Esophagus squamous epithelium (tissue), 5 donors: ENCODE data around the gene CNIH3. TPM values are rescaled to one million over a fixed set of nuclear protein-coding genes. Genes with fewer than 3 reads are reported as not detected.

Experiments
- DNase-seq: peaks from one replicate; lab custom pipeline; 2025; lab: John Stamatoyannopoulos, UW
- H3K27ac ChIP-seq, 4 donors: fragments of 200-600 bp; sonication (generic); one replicate each; pipeline ENCODE4 v1.5.1; 2016 to 2019; ENCODE audit warnings: mild to moderate bottlenecking in 1 of 4
- H3K27me3 ChIP-seq, 4 donors: fragments of 200-600 bp; sonication (generic); 1 replicate in 3 of 4; 2 replicates in 1 of 4; pipeline versions ENCODE4 v1.5.1 to v1.6.0; 2017 to 2021; ENCODE audit warnings: antibody characterized with exemption in 1 of 4
- H3K36me3 ChIP-seq, 3 donors: fragments of 200-600 bp; sonication (generic); one replicate each; pipeline ENCODE4 v1.5.1; 2016 to 2019
- H3K4me1 ChIP-seq, 3 donors: fragments of 200-600 bp; sonication (generic); one replicate each; pipeline ENCODE4 v1.5.1; 2017 to 2019
- H3K4me3 ChIP-seq, 4 donors: fragments of 200-600 bp; sonication (generic); 1 replicate in 3 of 4; 2 replicates in 1 of 4; pipeline ENCODE4 v1.5.1; 2016 to 2019; ENCODE audit warnings: mild to moderate bottlenecking in 2 of 4, moderate library complexity in 1 of 4
- H3K9me3 ChIP-seq, 3 donors: fragments of 200-600 bp; sonication (generic); one replicate each; pipeline ENCODE4 v1.5.1; 2016 to 2019
- POLR2A ChIP-seq, 4 donors: fragments of 450-650 bp; IDR thresholded peaks; one replicate each; pipeline ENCODE4 v1.6.1; 2017; ENCODE audit warnings: antibody characterized with exemption in 4 of 4, mild to moderate bottlenecking in 4 of 4, moderate library complexity in 3 of 4
- WGBS, 2 donors: methylation state at CpG; one replicate each; pipeline ENCODE4 v1.1.5; 2018; 5-methylcytosine and 5-hydroxymethylcytosine counted together
- intact Hi-C: fragments of 100-400 bp; cut with DNase I; formaldehyde crosslinking; loops from one replicate; pipeline ENCODE4 v1.15.0; 2022
- total RNA-seq, 4 donors: library from RNA; depleted of rRNA; stranded (reverse); fragments of >200 nt; gene quantifications; one replicate each; pipeline ENCODE4 v1.1.0, GENCODE V29; 2016
- TF ChIP-seq, protein P1 (sequence below), 6 experiments: fragments of 450-650 bp in 4 of 6; fragments of 200-600 bp in 2 of 6; sonication (generic) in 2 of 6; IDR thresholded peaks; one replicate each; pipeline ENCODE4 v1.5.1; 2016 to 2019; ENCODE audit warnings: antibody characterized with exemption in 6 of 6, mild to moderate bottlenecking in 4 of 6, moderate library complexity in 4 of 6
- donor health status: DM: yes; HTN: yes; CAD: no.

The CNIH3 gene
- total RNA-seq, 4 donors from 2014 or later = 0.34 to 3.2 (median 1.2) TPM; not detected in 1

DNA sequence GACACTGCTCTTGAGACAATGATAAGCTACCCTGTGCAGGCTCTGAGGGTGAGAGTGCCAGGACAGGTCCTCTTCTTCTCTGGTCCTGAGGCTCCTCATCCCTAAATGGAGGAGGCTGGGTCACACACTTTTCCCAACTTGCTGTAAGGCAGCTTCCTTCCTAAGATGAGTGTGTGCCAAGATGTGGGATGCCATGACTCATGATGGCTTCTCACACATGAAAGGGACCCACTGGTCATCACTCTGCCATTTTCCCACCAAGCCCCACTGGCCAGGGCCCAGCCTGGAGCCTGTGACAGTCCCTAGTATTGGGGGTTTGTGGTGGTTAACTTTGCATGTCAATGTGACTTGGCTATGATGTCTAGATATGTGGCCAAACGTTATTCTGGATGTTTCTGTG lies 54.4 kb downstream of the CNIH3 start:
- H3K27ac ChIP-seq = no peak overlapping the region
- 70% methylated on average over 1 of the region's 1 CpG; no CpG with 5 or more reads in 1 of the 2 donors for WGBS, 2 donors
- H3K9me3 ChIP-seq = no peaks in the 10 kb centered on the region
- TF ChIP-seq, protein P1, sequence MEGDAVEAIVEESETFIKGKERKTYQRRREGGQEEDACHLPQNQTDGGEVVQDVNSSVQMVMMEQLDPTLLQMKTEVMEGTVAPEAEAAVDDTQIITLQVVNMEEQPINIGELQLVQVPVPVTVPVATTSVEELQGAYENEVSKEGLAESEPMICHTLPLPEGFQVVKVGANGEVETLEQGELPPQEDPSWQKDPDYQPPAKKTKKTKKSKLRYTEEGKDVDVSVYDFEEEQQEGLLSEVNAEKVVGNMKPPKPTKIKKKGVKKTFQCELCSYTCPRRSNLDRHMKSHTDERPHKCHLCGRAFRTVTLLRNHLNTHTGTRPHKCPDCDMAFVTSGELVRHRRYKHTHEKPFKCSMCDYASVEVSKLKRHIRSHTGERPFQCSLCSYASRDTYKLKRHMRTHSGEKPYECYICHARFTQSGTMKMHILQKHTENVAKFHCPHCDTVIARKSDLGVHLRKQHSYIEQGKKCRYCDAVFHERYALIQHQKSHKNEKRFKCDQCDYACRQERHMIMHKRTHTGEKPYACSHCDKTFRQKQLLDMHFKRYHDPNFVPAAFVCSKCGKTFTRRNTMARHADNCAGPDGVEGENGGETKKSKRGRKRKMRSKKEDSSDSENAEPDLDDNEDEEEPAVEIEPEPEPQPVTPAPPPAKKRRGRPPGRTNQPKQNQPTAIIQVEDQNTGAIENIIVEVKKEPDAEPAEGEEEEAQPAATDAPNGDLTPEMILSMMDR (IDR thresholded peaks at IDR 0.05) = no peak
- TF ChIP-seq POLR2A (IDR thresholded peaks at IDR 0.05) = no peak
- DNase-seq = no peak
- H3K27me3 ChIP-seq = no peaks in the 10 kb centered on the region
- no peaks in the 10 kb centered on the region for H3K4me1 ChIP-seq
- no peaks in the 10 kb centered on the region for H3K36me3 ChIP-seq
- no peak overlapping the region for H3K4me3 ChIP-seq
- intact Hi-C loops = no loop called here

DNA sequence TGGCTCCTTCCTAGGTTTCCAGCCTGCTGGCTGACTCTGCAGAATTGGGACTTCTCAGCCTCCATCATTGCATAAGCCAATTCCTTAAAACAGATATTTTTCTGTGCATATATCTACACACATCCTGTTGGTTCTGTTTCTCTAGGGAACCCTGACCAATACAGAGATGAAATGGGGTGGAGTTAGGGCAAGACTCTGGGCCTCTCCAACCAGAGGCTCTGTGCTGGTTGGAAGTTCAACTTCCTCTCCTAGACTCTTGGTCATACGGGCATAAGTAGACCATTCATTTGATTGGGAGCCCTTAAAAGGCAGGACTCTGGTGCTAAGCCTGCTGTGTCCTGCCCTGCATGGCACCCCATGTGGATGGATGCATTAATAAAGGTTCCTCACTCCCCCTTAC lies 55.0 kb downstream of the CNIH3 start:
- Histone ChIP-seq H3K27me3 (no peaks in the 10 kb centered on the region), H3K4me3 (no peak overlapping the region), H3K27ac (no peak overlapping the region), H3K9me3 (no peaks in the 10 kb centered on the region), H3K36me3 (no peaks in the 10 kb centered on the region), H3K4me1 (no peaks in the 10 kb centered on the region)
- no CpG with 5 or more reads among the region's 1 CpG for WGBS, 2 donors
- no peak for DNase-seq
- intact Hi-C loops = no loop called here
- TF ChIP-seq, protein P1 (IDR thresholded peaks at IDR 0.05) = no peak
- TF ChIP-seq POLR2A (IDR thresholded peaks at IDR 0.05) = no peak

DNA sequence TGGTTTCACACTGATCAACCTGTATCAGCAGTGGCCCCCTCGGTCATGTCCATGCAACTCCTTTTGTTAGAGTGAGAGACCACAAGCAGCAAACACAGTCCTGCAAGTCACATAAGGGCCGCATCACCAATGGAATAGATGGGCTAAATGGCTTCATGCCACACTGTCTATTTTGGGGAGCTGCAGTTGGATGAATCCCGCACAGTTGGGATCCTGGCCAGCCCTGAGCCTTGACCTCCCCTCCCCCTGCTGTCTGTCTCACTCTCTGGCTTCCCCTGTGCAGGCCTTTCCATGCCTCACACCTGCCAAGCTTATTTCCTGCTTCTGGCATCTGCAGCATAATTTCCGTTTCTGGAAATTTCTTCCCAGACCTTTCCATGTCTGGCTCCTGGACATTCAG lies 57.0 kb downstream of the CNIH3 start:
- H3K9me3 ChIP-seq = no peaks in the 10 kb centered on the region
- no peak for TF ChIP-seq POLR2A (IDR thresholded peaks at IDR 0.05)
- TF ChIP-seq, protein P1 (IDR thresholded peaks at IDR 0.05) = no peak
- H3K4me1 ChIP-seq = no peaks in the 10 kb centered on the region
- 60% methylated on average over 3 to 4 of the region's 4 CpGs for WGBS, 2 donors
- no peak overlapping the region for H3K27ac ChIP-seq
- intact Hi-C loops = no loop called here
- H3K36me3 ChIP-seq = no peaks in the 10 kb centered on the region
- H3K27me3 ChIP-seq = no peaks in the 10 kb centered on the region
- no peak overlapping the region for H3K4me3 ChIP-seq
- no peak for DNase-seq

DNA sequence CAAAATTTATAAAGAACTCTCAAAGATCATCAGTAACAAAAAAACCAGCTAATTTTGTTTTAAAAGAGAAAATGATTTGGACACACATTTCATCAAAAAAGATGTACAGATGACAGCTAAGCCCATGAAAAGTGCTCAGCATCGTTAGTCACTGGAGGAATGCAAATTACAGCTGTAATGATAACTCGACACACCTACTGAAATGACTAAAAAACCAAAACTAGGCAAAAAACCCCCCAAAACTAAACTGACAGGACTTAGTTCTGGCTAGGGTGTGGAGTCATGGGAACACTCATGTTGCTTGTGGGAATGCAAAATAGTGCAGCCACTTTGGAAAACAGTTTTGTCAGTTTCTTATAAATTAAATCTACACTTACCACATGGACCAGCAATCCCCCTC lies 59.5 kb downstream of the CNIH3 start:
- H3K36me3 ChIP-seq = no peaks in the 10 kb centered on the region
- 66 to 86% methylated on average over 2 of the region's 2 CpGs for WGBS, 2 donors
- H3K9me3 ChIP-seq = no peaks in the 10 kb centered on the region
- H3K27me3 ChIP-seq = no peaks in the 10 kb centered on the region
- intact Hi-C loops = no loop called here
- H3K27ac ChIP-seq = no peak overlapping the region
- no peaks in the 10 kb centered on the region for H3K4me1 ChIP-seq
- no peak for DNase-seq
- no peak overlapping the region for H3K4me3 ChIP-seq
- no peak for TF ChIP-seq POLR2A (IDR thresholded peaks at IDR 0.05)
- TF ChIP-seq, protein P1 (IDR thresholded peaks at IDR 0.05) = no peak

DNA sequence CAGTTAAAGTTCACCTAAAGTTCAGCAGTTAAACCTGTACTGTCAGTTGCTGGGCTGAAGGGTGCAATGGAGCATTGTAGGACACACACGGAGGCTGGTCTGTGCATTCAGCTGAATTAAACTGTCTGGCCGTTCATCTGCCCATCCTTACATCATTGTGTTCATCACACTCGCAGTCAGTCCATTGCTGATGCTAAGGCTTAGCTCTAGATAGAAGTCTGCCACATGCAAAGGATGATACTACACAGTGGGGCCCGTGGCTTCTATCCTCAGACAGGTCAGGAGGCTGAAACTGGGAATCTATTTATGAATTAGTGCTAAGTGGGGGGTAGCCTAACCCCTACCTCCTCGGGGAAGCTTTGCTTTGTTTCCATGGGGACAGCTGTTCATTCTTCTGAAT lies 60.4 kb downstream of the CNIH3 start:
- WGBS, 2 donors = 66 to 78% methylated on average over 4 to 5 of the region's 5 CpGs
- no peak for DNase-seq
- H3K4me3 ChIP-seq = no peak overlapping the region
- TF ChIP-seq, protein P1 (IDR thresholded peaks at IDR 0.05) = no peak
- no peak for TF ChIP-seq POLR2A (IDR thresholded peaks at IDR 0.05)
- no peak overlapping the region for H3K27ac ChIP-seq
- intact Hi-C loops = no loop called here
- no peaks in the 10 kb centered on the region for H3K27me3 ChIP-seq
- H3K36me3 ChIP-seq = no peaks in the 10 kb centered on the region
- no peaks in the 10 kb centered on the region for H3K4me1 ChIP-seq
- H3K9me3 ChIP-seq = no peaks in the 10 kb centered on the region
